Keratinocyte (primary cell): ENCODE measurements around the gene CAP2. TPM values are rescaled to one million over a fixed set of nuclear protein-coding genes. Genes with fewer than 3 reads are reported as not detected.

Experiments
- DNase-seq: peaks from one replicate; pipeline ENCODE4 v3.0.0-alpha.2; 2011; ENCODE audit warnings: low read depth, missing footprints, low spot score
- FAIRE-seq: peaks from 2 replicates; lab custom pipeline; 2011; peaks lifted over from hg19 to GRCh38; lab: Jason Lieb, UNC
- H2AFZ ChIP-seq: 2 replicates; pipeline ENCODE4 v1.6.0; 2012; ENCODE audit warnings: low read length, control low read depth, inconsistent platforms; ENCODE audit not compliant: control insufficient read depth
- H3K27ac ChIP-seq: 2 replicates; pipeline ENCODE4 v1.5.1; 2011; ENCODE audit warnings: low read length; ENCODE audit not compliant: control insufficient read depth, insufficient read depth
- H3K27me3 ChIP-seq: 3 replicates; pipeline ENCODE4 v1.6.0; 2011; ENCODE audit warnings: low read length; ENCODE audit not compliant: control insufficient read depth, insufficient read depth; ENCODE audit errors: extremely low read depth
- H3K36me3 ChIP-seq, 2 experiments: 2 replicates in 1 of 2; 3 replicates in 1 of 2; pipeline ENCODE4 v1.5.1; 2011; ENCODE audit warnings: low read length in 2 of 2, mild to moderate bottlenecking in 1 of 2; ENCODE audit not compliant: control insufficient read depth in 2 of 2, insufficient read depth in 2 of 2; ENCODE audit errors: extremely low read depth in 1 of 2
- H3K4me1 ChIP-seq: 3 replicates; pipeline ENCODE4 v1.5.1; 2011; ENCODE audit warnings: low read length; ENCODE audit not compliant: control insufficient read depth, insufficient read depth; ENCODE audit errors: extremely low read depth
- H3K4me2 ChIP-seq: 3 replicates; pipeline ENCODE4 v1.6.0; 2011; ENCODE audit warnings: low read depth, low read length; ENCODE audit not compliant: control insufficient read depth, insufficient read depth; ENCODE audit errors: extremely low read depth
- H3K4me3 ChIP-seq, 3 experiments: fragments of 200-600 bp in 1 of 3; sonication (generic) in 1 of 3; 2 replicates in 2 of 3; 3 replicates in 1 of 3; pipeline ENCODE4 v1.5.1; 2011 to 2016; ENCODE audit warnings: low read length in 3 of 3, mild to moderate bottlenecking in 3 of 3, control low read depth in 2 of 3, inconsistent platforms in 1 of 3, low read depth in 1 of 3, mixed read lengths in 1 of 3, mixed run types in 1 of 3, moderate library complexity in 1 of 3; ENCODE audit not compliant: control insufficient read depth in 2 of 3, insufficient read depth in 2 of 3; ENCODE audit errors: extremely low read depth in 1 of 3
- H3K79me2 ChIP-seq: 2 replicates; pipeline ENCODE4 v1.6.0; 2012; ENCODE audit warnings: low read length; ENCODE audit not compliant: control insufficient read depth, insufficient read depth
- H3K9ac ChIP-seq: 3 replicates; pipeline ENCODE4 v1.6.0; 2011; ENCODE audit warnings: low read length; ENCODE audit not compliant: control insufficient read depth, insufficient read depth; ENCODE audit errors: extremely low read depth
- H3K9me1 ChIP-seq: 3 replicates; pipeline ENCODE4 v1.6.0; 2011; ENCODE audit warnings: low read length; ENCODE audit not compliant: control insufficient read depth, insufficient read depth; ENCODE audit errors: extremely low read depth
- H3K9me3 ChIP-seq: 2 replicates; pipeline ENCODE4 v1.5.1; 2012; ENCODE audit warnings: low read depth, low read length; ENCODE audit not compliant: control insufficient read depth
- H4K20me1 ChIP-seq: 3 replicates; pipeline ENCODE4 v1.6.0; 2011; ENCODE audit warnings: low read length; ENCODE audit not compliant: control insufficient read depth, insufficient read depth; ENCODE audit errors: extremely low read depth
- CTCF ChIP-seq, 3 experiments: IDR thresholded peaks in 1 of 3; conservative IDR thresholded peaks in 1 of 3; optimal IDR thresholded peaks in 1 of 3; 2 replicates in 2 of 3; 3 replicates in 1 of 3; pipeline versions ENCODE3 to v1.5.1; 2011; ENCODE audit warnings: low read length in 3 of 3, mild to moderate bottlenecking in 3 of 3, moderate library complexity in 2 of 3, control low read depth in 1 of 3, inconsistent platforms in 1 of 3; ENCODE audit not compliant: insufficient read depth in 2 of 3; ENCODE audit errors: extremely low read depth in 1 of 3
- EZH2 ChIP-seq: IDR thresholded peaks from one replicate; pipeline ENCODE4 v1.6.1; 2012; ENCODE audit warnings: inconsistent platforms, mild to moderate bottlenecking, low read length, moderate library complexity
- dilution Hi-C: fragments of 300-500 bp; cut with MboI; formaldehyde crosslinking; loops from one replicate; pipeline ENCODE4 v1.7.0; 2020; ENCODE audit warnings: low sequenced_read_pairs; ENCODE audit not compliant: extremely low pct_ligation_motif_present
- polyA plus RNA-seq, 5 experiments: library from polyadenylated mRNA; depleted of rRNA in 3 of 5; stranded (reverse) in 3 of 5; stranded (forward) in 1 of 5; unstranded in 1 of 5; fragments of >200 nt; gene quantifications; 1 replicate in 1 of 5; 2 replicates in 3 of 5; 3 replicates in 1 of 5; pipeline versions ENCODE4 v1.2.1 to v1.2.3, GENCODE V29; 2011 to 2012; ENCODE audit warnings: missing spikeins in 2 of 5, low read depth in 1 of 5, low replicate concordance in 1 of 5

The CAP2 gene
- polyA plus RNA-seq, 1 donor (not counting 4 experiments of a cell fraction or from before 2014, with no cell fraction given), result 12.1 TPM

GRCh38 chr6:17360564-17360963 lies 32.8 kb upstream of the CAP2 start:
- Histone ChIP-seq H3K4me1 (no peaks in the 10 kb centered on the region), H2AFZ (no peak overlapping the region), H3K9me1 (no peaks in the 10 kb centered on the region), H3K27me3 (peaks cover 3% of the 10 kb centered on the region), H3K79me2 (no peaks in the 10 kb centered on the region), H3K27ac (no peak overlapping the region), H3K36me3 (no peaks in the 10 kb centered on the region), H4K20me1 (no peaks in the 10 kb centered on the region), H3K9me3 (no peaks in the 10 kb centered on the region), H3K4me2 (no peak overlapping the region), H3K9ac (no peak overlapping the region), H3K4me3 (no peak overlapping the region)
- dilution Hi-C loops, result no loop called here
- TF ChIP-seq EZH2, result no peak
- no peak for TF ChIP-seq CTCF (optimal IDR thresholded peaks at IDR 0.05 in 1 of 3, IDR thresholded peaks at IDR 0.05 in 1 of 3, conservative IDR thresholded peaks at IDR 0.05 in 1 of 3; ENCODE audit: extremely low read depth in 1 of 3, insufficient read depth in 2 of 3, low read length in 3 of 3)
- FAIRE-seq (no peak), DNase-seq (no peak)

DNA sequence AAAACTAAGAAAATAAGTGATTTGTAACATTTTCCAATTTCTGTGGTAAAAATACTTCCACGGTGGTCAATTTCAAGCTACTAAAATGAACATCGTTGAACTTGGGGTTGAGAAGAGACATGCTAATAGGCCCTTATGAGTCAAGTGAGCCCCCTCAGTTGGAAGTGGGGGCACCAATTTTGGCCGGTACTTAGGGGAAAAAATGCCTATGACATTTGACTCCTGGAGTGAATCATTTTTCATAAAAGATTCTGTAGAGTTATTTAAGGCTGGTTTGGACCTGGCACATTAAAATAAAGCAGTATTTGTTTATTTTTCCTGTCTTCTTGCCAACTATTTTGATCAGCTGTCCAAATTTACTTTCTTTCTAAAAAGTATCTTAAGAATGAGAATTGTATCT lies 32.4 kb upstream of the CAP2 start:
- no peaks in the 10 kb centered on the region for H3K4me1 ChIP-seq
- H3K4me3 ChIP-seq, result no peak overlapping the region
- no peak overlapping the region for H3K27ac ChIP-seq
- H3K36me3 ChIP-seq, result no peaks in the 10 kb centered on the region
- no peak overlapping the region for H3K4me2 ChIP-seq
- H4K20me1 ChIP-seq, result no peaks in the 10 kb centered on the region
- dilution Hi-C loops, result no loop called here
- FAIRE-seq (no peak), DNase-seq (no peak)
- no peaks in the 10 kb centered on the region for H3K9me1 ChIP-seq
- no peaks in the 10 kb centered on the region for H3K9me3 ChIP-seq
- no peaks in the 10 kb centered on the region for H3K27me3 ChIP-seq
- no peak overlapping the region for H2AFZ ChIP-seq
- no peak overlapping the region for H3K9ac ChIP-seq
- no peak for TF ChIP-seq EZH2
- TF ChIP-seq CTCF (optimal IDR thresholded peaks at IDR 0.05 in 1 of 3, IDR thresholded peaks at IDR 0.05 in 1 of 3, conservative IDR thresholded peaks at IDR 0.05 in 1 of 3; ENCODE audit: extremely low read depth in 1 of 3, insufficient read depth in 2 of 3, low read length in 3 of 3), result no peak
- no peaks in the 10 kb centered on the region for H3K79me2 ChIP-seq
